Measurements from ENCODE around the gene CACNA2D2. TPM values are rescaled to one million over a fixed set of nuclear protein-coding genes. Genes with fewer than 3 reads are reported as not detected.

CACNA2D2 gene
- total RNA-seq, 1 donor from 2014 or later: 5.0 TPM

- TF ChIP-seq, protein P1, sequence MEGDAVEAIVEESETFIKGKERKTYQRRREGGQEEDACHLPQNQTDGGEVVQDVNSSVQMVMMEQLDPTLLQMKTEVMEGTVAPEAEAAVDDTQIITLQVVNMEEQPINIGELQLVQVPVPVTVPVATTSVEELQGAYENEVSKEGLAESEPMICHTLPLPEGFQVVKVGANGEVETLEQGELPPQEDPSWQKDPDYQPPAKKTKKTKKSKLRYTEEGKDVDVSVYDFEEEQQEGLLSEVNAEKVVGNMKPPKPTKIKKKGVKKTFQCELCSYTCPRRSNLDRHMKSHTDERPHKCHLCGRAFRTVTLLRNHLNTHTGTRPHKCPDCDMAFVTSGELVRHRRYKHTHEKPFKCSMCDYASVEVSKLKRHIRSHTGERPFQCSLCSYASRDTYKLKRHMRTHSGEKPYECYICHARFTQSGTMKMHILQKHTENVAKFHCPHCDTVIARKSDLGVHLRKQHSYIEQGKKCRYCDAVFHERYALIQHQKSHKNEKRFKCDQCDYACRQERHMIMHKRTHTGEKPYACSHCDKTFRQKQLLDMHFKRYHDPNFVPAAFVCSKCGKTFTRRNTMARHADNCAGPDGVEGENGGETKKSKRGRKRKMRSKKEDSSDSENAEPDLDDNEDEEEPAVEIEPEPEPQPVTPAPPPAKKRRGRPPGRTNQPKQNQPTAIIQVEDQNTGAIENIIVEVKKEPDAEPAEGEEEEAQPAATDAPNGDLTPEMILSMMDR (IDR thresholded peaks at IDR 0.05; ENCODE audit: partially characterized antibody, unreplicated experiment): no peak
These were observed 138.8 kb downstream of the CACNA2D2 start for GRCh38 chr3:50364573-50365079.

GRCh38 chr3:50359760-50360110 lies 143.7 kb downstream of the CACNA2D2 start:
- H3K27ac Mint-ChIP-seq (ENCODE audit: unreplicated experiment): peak overlapping the region; percentile 55
- DNase-seq: no peak
- H3K36me3 Mint-ChIP-seq (ENCODE audit: unreplicated experiment): no peaks in the 10 kb centered on the region
- peak overlapping the region; percentile 94 for H3K4me3 Mint-ChIP-seq (ENCODE audit: unreplicated experiment)
- TF ChIP-seq, protein P1 (IDR thresholded peaks at IDR 0.05; ENCODE audit: partially characterized antibody, unreplicated experiment): no peak
- peaks cover 6% of the 10 kb centered on the region for H3K27me3 Mint-ChIP-seq (ENCODE audit: unreplicated experiment)
- peaks cover 14% of the 10 kb centered on the region for H3K4me1 Mint-ChIP-seq (ENCODE audit: low read depth, unreplicated experiment)
- peaks cover 9% of the 10 kb centered on the region for H3K9me3 Mint-ChIP-seq (ENCODE audit: unreplicated experiment)

More at GRCh38 chr3:50364573-50365079, 138.8 kb downstream of the CACNA2D2 start:
- Mint-ChIP-seq H3K27ac (ENCODE audit: unreplicated experiment) (peak overlapping the region; percentile 55), H3K9me3 (ENCODE audit: unreplicated experiment) (peaks cover 11% of the 10 kb centered on the region), H3K36me3 (ENCODE audit: unreplicated experiment) (no peaks in the 10 kb centered on the region), H3K4me1 (ENCODE audit: low read depth, unreplicated experiment) (peaks cover 12% of the 10 kb centered on the region), H3K27me3 (ENCODE audit: unreplicated experiment) (peaks cover 8% of the 10 kb centered on the region), H3K4me3 (ENCODE audit: unreplicated experiment) (peak overlapping the region; percentile 78)
- DNase-seq: peak; percentile 58

DNA sequence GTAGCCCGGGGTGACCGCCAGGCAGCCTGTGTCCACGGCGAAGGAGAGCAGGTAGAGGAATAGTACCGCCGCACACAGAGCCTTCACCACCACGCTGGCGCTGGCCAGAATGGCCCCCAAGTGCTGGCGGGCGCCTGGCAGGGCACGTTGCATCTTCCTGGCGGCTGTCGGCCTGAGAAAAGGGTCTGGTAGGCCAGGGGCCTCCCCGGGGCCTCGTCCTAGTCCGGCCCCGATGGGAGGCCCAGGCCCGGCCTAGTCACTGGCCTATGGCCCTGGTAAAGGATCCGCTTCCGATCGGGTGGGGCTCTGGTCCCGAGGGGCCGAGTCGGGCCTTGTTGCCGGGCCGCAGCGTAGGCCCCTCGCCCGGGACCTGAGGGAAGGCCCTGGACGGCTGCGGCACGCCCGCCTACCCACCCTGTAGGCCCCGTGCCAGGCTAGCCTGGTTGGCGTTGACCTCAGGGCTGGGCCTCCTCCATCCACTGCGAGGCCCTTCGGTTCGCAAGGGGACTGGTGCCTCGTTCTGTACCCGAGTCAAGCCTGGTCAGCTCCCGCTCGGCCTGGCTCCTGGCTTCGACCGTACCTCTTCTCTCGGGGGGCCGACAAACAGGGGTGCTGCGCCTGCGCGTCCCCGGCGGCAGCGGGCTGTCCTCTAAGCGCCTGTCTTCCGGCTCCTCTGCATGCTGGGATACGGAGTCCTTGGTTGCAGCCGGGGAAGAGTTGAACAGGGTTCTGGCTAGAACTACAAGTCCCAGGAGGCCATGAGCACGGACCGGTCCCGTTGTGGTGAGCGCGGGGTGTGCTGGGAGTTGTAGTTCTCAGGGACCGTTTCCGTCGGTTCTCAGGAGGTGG lies 144.3 kb downstream of the CACNA2D2 start, which contains the start of gene TMEM115:
TSS of gene TMEM115 (minus strand) at position 611 of the 849 bp plus-strand sequence. CDS start at position 153, 458 bp downstream.
- Mint-ChIP-seq H3K4me1 (ENCODE audit: low read depth, unreplicated experiment) (peaks cover 14% of the 10 kb centered on the region), H3K27ac (ENCODE audit: unreplicated experiment) (peak within 1 kb of the TSS; percentile 76), H3K27me3 (ENCODE audit: unreplicated experiment) (peaks cover 6% of the 10 kb centered on the region), H3K4me3 (ENCODE audit: unreplicated experiment) (peak within 1 kb of the TSS; percentile 94), H3K36me3 (ENCODE audit: unreplicated experiment) (no peaks in the 10 kb centered on the region), H3K9me3 (ENCODE audit: unreplicated experiment) (peaks cover 9% of the 10 kb centered on the region)
- TF ChIP-seq, protein P1 (IDR thresholded peaks at IDR 0.05; ENCODE audit: partially characterized antibody, unreplicated experiment): no peak
- DNase-seq: peak; percentile 93

DNA sequence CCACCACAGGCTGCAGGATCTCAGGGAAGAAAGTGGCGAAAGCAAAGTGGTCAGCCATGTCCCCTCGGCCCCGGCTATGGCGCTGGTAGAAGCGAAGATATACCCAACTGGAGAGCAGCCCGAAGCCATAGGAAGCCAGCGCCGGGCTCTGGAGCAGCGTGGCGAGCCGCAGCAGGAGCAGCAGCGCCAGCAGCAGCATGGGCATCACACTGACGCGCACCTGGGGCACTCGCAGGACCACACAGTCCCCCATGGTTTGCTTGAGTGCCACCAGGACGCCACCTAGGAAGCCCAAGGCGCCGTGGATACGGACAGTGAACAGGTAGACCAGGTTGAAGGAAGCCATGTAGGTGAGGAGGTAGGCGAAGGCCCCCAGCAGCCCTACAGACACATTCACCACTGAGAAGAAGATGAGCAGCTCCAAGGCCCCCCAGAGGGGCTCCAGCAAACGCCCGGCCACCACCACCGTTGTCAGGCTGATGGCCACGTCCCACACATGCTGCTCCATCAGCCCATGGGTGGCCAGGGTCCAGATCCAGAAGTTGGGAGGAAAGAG lies 145.0 kb downstream of the CACNA2D2 start:
- Mint-ChIP-seq H3K9me3 (ENCODE audit: unreplicated experiment) (peaks cover 9% of the 10 kb centered on the region), H3K36me3 (ENCODE audit: unreplicated experiment) (no peaks in the 10 kb centered on the region), H3K27me3 (ENCODE audit: unreplicated experiment) (peaks cover 4% of the 10 kb centered on the region), H3K4me3 (ENCODE audit: unreplicated experiment) (peak overlapping the region; percentile 94), H3K4me1 (ENCODE audit: low read depth, unreplicated experiment) (peaks cover 14% of the 10 kb centered on the region), H3K27ac (ENCODE audit: unreplicated experiment) (peak overlapping the region; percentile 75)
- TF ChIP-seq, protein P1 (IDR thresholded peaks at IDR 0.05; ENCODE audit: partially characterized antibody, unreplicated experiment): no peak
- DNase-seq: no peak

Measured in glutamatergic neuron (in vitro differentiated cells).